Ascending aorta (tissue), 2 donors: ENCODE data around the gene MRPL39. TPM values are rescaled to one million over a fixed set of nuclear protein-coding genes. Genes with fewer than 3 reads are reported as not detected.

ENCODE experiments used
- DNase-seq, 2 donors: peaks; one replicate each; pipeline ENCODE4 v3.0.0-alpha.2; 2019; ENCODE audit warnings: low spot score in 2 of 2
- H3K27ac ChIP-seq, 2 donors: fragments of 200-600 bp; sonication (generic); one replicate each; pipeline ENCODE4 v1.5.1; 2016 to 2017; ENCODE audit warnings: mild to moderate bottlenecking in 1 of 2
- H3K27me3 ChIP-seq: fragments of 200-600 bp; sonication (generic); one replicate; pipeline ENCODE4 v1.5.1; 2017
- H3K36me3 ChIP-seq, 2 donors: fragments of 200-600 bp; sonication (generic); one replicate each; pipeline ENCODE4 v1.5.1; 2016
- H3K4me1 ChIP-seq, 2 donors: fragments of 200-600 bp; sonication (generic); one replicate each; pipeline ENCODE4 v1.5.1; 2016 to 2017; ENCODE audit warnings: mild to moderate bottlenecking in 1 of 2
- H3K4me3 ChIP-seq, 2 donors: fragments of 200-600 bp; sonication (generic); one replicate each; pipeline ENCODE4 v1.5.1; 2016 to 2017; ENCODE audit warnings: mild to moderate bottlenecking in 1 of 2
- H3K9me3 ChIP-seq, 2 donors: fragments of 200-600 bp; sonication (generic); one replicate each; pipeline ENCODE4 v1.5.1; 2016
- CTCF ChIP-seq, 3 experiments: fragments of 200-600 bp in 2 of 3; fragments of 450-650 bp in 1 of 3; sonication (generic) in 2 of 3; IDR thresholded peaks; one replicate each; pipeline ENCODE4 v1.5.1; 2016 to 2019; ENCODE audit warnings: antibody characterized with exemption in 3 of 3, mild to moderate bottlenecking in 1 of 3, moderate library complexity in 1 of 3
- intact Hi-C: fragments of 100-400 bp; cut with DNase I; formaldehyde crosslinking; loops from one replicate; pipeline ENCODE4 v1.15.1; 2023
- total RNA-seq: library from RNA; depleted of rRNA; stranded (reverse); fragments of >200 nt; gene quantifications from one replicate; pipeline ENCODE4 v1.1.0, GENCODE V29; 2016

MRPL39 gene
- total RNA-seq, 1 donor from 2014 or later, result 26.1 TPM

- Histone ChIP-seq H3K9me3 (no peaks in the 10 kb centered on the region), H3K36me3 (no peaks in the 10 kb centered on the region), H3K4me3 (no peak overlapping the region), H3K27ac (no peak overlapping the region), H3K4me1 (peaks cover 0 to 3% of the 10 kb centered on the region in 2 donors), H3K27me3 (no peaks in the 10 kb centered on the region)
- TF ChIP-seq CTCF (IDR thresholded peaks at IDR 0.05), result no peak
- intact Hi-C loops, result loop anchor here (5.0 kb wide), 1 partner anchor 44 kb away; no protein-coding TSS in a partner anchor
- DNase-seq, result no peak
Observed at GRCh38 chr21:25643486-25643885, 36.2 kb upstream of the MRPL39 start.

- intact Hi-C loops, result loop anchor here (5.0 kb wide), 1 partner anchor 46 kb away; no protein-coding TSS in a partner anchor
- TF ChIP-seq CTCF (IDR thresholded peaks at IDR 0.05), result no peak
- H3K9me3 ChIP-seq, result no peaks in the 10 kb centered on the region
- no peak overlapping the region for H3K27ac ChIP-seq
- H3K4me1 ChIP-seq, result peaks cover 0 to 6% of the 10 kb centered on the region in 2 donors
- H3K27me3 ChIP-seq, result no peaks in the 10 kb centered on the region
- DNase-seq, result no peak
- H3K4me3 ChIP-seq, result peak overlapping the region; percentile 75 to 82
- no peaks in the 10 kb centered on the region for H3K36me3 ChIP-seq
Observed at GRCh38 chr21:25640943-25641292, 33.6 kb upstream of the MRPL39 start.

- no peaks in the 10 kb centered on the region for H3K36me3 ChIP-seq
- H3K4me1 ChIP-seq, result peaks cover 0 to 6% of the 10 kb centered on the region in 2 donors
- H3K27ac ChIP-seq, result peak overlapping the region; percentile 66 to 77
- intact Hi-C loops, result loop anchor here (5.0 kb wide), 1 partner anchor 47 kb away; no protein-coding TSS in a partner anchor
- H3K27me3 ChIP-seq, result no peaks in the 10 kb centered on the region
- DNase-seq, result peak in 1 of 2 donors; percentile 64
- no peak for TF ChIP-seq CTCF (IDR thresholded peaks at IDR 0.05)
- peak overlapping the region; percentile 75 to 82 for H3K4me3 ChIP-seq
- no peaks in the 10 kb centered on the region for H3K9me3 ChIP-seq
Observed at GRCh38 chr21:25640202-25640942, 33.1 kb upstream of the MRPL39 start.

GRCh38 chr21:25639551-25640201 lies 32.4 kb upstream of the MRPL39 start:
- Histone ChIP-seq H3K27me3 (no peaks in the 10 kb centered on the region), H3K27ac (peak overlapping the region; percentile 66 to 77), H3K4me3 (peak overlapping the region; percentile 75 to 82), H3K36me3 (no peaks in the 10 kb centered on the region), H3K4me1 (peaks cover 0 to 6% of the 10 kb centered on the region in 2 donors), H3K9me3 (no peaks in the 10 kb centered on the region)
- peak; percentile 12 to 45 (median 42) for TF ChIP-seq CTCF (IDR thresholded peaks at IDR 0.05)
- intact Hi-C loops, result loop anchor here (1.0 to 5.0 kb wide), 2 partner anchors 30 to 48 kb away; no protein-coding TSS in a partner anchor
- DNase-seq, result peak in 1 of 2 donors; percentile 67

GRCh38 chr21:25638660-25639550 lies 31.6 kb upstream of the MRPL39 start, which contains the start of gene JAM2:
Gene JAM2, plus strand, starts transcription at chr21:25639258. Its CDS starts 564 bp downstream, at chr21:25639822.
- H3K27me3 ChIP-seq, result no peaks in the 10 kb centered on the region
- peaks cover 0 to 6% of the 10 kb centered on the region in 2 donors for H3K4me1 ChIP-seq
- peak in 1 of 2 donors; percentile 63 for DNase-seq
- H3K9me3 ChIP-seq, result no peaks in the 10 kb centered on the region
- TF ChIP-seq CTCF (IDR thresholded peaks at IDR 0.05), result no peak
- H3K4me3 ChIP-seq, result peak within 1 kb of the TSS; percentile 75 to 82
- peak within 1 kb of the TSS; percentile 66 to 77 for H3K27ac ChIP-seq
- intact Hi-C loops, result loop anchor here (1.0 kb wide), 1 partner anchor 30 kb away; no protein-coding TSS in a partner anchor
- no peaks in the 10 kb centered on the region for H3K36me3 ChIP-seq
